ENCODE measurements around the gene ZBTB42. TPM values are rescaled to one million over a fixed set of nuclear protein-coding genes. Genes with fewer than 3 reads are reported as not detected.

Gene ZBTB42
- total and polyA plus RNA-seq, 12 donors, result 1.8 to 9.2 (median 5.9) TPM

- TF ChIP-seq CTCF (IDR thresholded peaks at IDR 0.05), result no peak
- Histone ChIP-seq H3K9me3 (no peaks in the 10 kb centered on the region), H3K36me3 (peaks cover 0 to 81% (median 29%) of the 10 kb centered on the region in 9 donors), H3K27me3 (no peaks in the 10 kb centered on the region), H3K4me3 (no peak overlapping the region), H3K27ac (no peak overlapping the region), H3K4me1 (no peaks in the 10 kb centered on the region)
- ATAC-seq, result no peak
- intact Hi-C loops (cut with DNase I), result no loop called here
- WGBS, 2 donors, result 78 to 86% methylated on average over 15 of the region's 15 CpGs
- DNase-seq, result no peak
These were observed 23.1 kb upstream of the ZBTB42 start for GRCh38 chr14:104777808-104778249.

- TF ChIP-seq CTCF (IDR thresholded peaks at IDR 0.05), result no peak
- Histone ChIP-seq H3K27ac (no peak overlapping the region), H3K27me3 (no peaks in the 10 kb centered on the region), H3K36me3 (peaks cover 0 to 75% (median 22%) of the 10 kb centered on the region in 9 donors), H3K4me3 (no peak overlapping the region), H3K4me1 (no peaks in the 10 kb centered on the region), H3K9me3 (no peaks in the 10 kb centered on the region)
- DNase-seq (no peak), ATAC-seq (no peak)
- intact Hi-C loops (cut with DNase I), result no loop called here
- 90 to 94% methylated on average over 15 of the region's 15 CpGs for WGBS, 2 donors
These were observed 22.1 kb upstream of the ZBTB42 start for GRCh38 chr14:104778694-104779331.

GRCh38 chr14:104779776-104780512, 21.0 kb upstream of the ZBTB42 start:
- Histone ChIP-seq H3K27me3 (no peaks in the 10 kb centered on the region), H3K9me3 (no peaks in the 10 kb centered on the region), H3K4me1 (peaks cover 0 to 4% (median 0%) of the 10 kb centered on the region in 9 donors), H3K27ac (no peak overlapping the region), H3K4me3 (no peak overlapping the region), H3K36me3 (peaks cover 0 to 70% (median 13%) of the 10 kb centered on the region in 9 donors)
- 92% methylated on average over 32 of the region's 32 CpGs for WGBS, 2 donors
- DNase-seq, result no peak
- intact Hi-C loops (cut with DNase I), result no loop called here
- no peak for ATAC-seq
- TF ChIP-seq CTCF (IDR thresholded peaks at IDR 0.05), result no peak

- peaks cover 0 to 8% (median 0%) of the 10 kb centered on the region in 9 donors for H3K4me1 ChIP-seq
- H3K4me3 ChIP-seq, result no peak overlapping the region
- H3K9me3 ChIP-seq, result no peaks in the 10 kb centered on the region
- intact Hi-C loops (cut with DNase I), result no loop called here
- WGBS, 2 donors, result 92 to 93% methylated on average over 24 of the region's 24 CpGs
- no peak for ATAC-seq
- peaks cover 0 to 65% (median 8%) of the 10 kb centered on the region in 9 donors for H3K36me3 ChIP-seq
- no peaks in the 10 kb centered on the region for H3K27me3 ChIP-seq
- no peak for TF ChIP-seq CTCF (IDR thresholded peaks at IDR 0.05)
- no peak overlapping the region for H3K27ac ChIP-seq
- DNase-seq, result no peak
These were observed 20.3 kb upstream of the ZBTB42 start for GRCh38 chr14:104780513-104781030.

All from heart right ventricle (tissue), 16 donors.